Fibroblast of skin of right biceps (primary cell): ENCODE measurements around the gene KCTD11.
A peak's percentile ranks its signal among the peaks of the same experiment; 100 is the strongest.

ENCODE experiments used
- DNase-seq: peaks from one replicate; pipeline ENCODE4 v3.0.0-alpha.2; 2013

The KCTD11 gene

DNA sequence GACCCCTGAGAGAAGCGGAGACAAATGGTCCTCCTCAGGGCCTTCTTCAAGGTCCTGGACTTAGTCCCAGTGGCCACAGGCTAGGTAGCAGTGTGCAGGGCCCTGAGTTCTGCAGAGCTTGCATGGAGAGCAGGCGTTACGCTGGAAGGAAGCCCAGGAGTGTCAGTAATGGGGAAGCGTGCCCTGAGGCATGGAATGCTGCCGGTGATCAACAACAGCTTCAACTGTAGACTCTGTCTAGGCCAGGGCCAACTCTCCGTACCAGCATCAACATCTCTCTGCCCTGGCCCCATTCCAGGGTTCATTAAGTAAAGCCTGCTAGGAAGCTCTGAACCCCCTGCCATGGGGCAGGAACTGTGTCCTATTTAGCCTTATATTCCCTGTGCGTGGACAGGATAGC lies 28.4 kb downstream of the KCTD11 start:
- DNase-seq = peak; percentile 27

- no peak for DNase-seq
Measured at GRCh38 chr17:7380855-7381683, 29.1 kb downstream of the KCTD11 start, which contains the start of gene TNK1. Gene TNK1, plus strand, starts transcription at chr17:7381089. Its CDS starts 1,838 bp downstream, at chr17:7382927.

- no peak for DNase-seq
Measured at GRCh38 chr17:7382901-7383300, 30.9 kb downstream of the KCTD11 start.

- DNase-seq = no peak
Measured at GRCh38 chr17:7383371-7383741, 31.4 kb downstream of the KCTD11 start.

DNA sequence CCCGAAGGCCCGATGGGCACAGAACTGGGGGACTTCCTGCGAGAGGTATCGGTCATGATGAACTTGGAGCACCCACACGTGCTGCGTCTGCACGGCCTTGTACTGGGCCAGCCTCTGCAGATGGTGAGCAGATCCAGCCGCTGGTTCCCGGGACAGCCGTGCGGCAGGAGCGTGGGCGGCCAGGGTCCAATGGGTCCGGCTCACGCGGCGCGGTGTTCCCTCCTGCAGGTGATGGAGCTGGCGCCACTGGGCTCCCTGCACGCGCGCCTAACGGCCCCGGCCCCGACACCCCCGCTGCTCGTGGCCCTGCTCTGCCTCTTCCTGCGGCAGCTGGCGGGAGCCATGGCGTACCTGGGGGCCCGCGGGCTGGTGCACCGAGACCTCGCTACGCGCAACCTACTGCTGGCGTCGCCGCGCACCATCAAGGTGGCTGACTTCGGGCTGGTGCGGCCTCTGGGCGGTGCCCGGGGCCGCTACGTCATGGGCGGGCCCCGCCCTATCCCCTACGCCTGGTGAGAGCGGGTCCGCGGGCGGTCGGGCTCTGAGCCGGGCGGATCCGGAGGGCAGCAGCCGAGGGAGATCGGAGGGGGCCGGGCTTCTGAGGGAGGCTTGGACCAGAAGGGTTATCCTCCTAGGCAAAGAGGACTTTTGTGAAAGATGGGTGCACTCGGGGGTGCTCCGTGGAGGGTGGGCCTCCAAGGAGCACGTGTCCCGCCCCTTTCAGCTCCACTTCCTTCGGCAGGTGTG lies 32.0 kb downstream of the KCTD11 start:
- DNase-seq = peak; percentile 31

DNA sequence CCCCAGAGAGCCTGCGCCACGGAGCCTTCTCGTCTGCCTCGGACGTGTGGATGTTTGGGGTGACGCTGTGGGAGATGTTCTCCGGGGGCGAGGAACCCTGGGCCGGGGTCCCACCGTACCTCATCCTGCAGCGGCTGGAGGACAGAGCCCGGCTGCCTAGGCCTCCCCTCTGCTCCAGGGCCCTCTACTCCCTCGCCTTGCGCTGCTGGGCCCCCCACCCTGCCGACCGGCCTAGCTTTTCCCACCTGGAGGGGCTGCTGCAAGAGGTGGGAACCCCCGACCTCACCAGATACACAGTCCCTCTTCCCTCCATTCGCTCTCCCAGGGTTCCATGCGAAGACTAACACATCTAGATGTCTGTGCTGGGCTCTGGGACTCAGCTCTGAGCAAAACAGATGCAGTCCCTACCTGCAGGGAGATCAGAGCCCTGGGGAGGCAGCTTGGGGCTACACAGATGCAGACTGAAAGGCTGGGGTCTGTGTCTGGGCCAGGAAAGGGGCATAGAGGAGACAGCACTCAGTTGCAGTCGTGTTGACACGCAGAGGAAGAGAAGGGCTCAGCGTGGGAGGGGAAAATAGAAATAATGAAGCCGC lies 32.6 kb downstream of the KCTD11 start:
- DNase-seq = no peak

GRCh38 chr17:7388856-7389255 lies 36.9 kb downstream of the KCTD11 start:
- DNase-seq = no peak

DNA sequence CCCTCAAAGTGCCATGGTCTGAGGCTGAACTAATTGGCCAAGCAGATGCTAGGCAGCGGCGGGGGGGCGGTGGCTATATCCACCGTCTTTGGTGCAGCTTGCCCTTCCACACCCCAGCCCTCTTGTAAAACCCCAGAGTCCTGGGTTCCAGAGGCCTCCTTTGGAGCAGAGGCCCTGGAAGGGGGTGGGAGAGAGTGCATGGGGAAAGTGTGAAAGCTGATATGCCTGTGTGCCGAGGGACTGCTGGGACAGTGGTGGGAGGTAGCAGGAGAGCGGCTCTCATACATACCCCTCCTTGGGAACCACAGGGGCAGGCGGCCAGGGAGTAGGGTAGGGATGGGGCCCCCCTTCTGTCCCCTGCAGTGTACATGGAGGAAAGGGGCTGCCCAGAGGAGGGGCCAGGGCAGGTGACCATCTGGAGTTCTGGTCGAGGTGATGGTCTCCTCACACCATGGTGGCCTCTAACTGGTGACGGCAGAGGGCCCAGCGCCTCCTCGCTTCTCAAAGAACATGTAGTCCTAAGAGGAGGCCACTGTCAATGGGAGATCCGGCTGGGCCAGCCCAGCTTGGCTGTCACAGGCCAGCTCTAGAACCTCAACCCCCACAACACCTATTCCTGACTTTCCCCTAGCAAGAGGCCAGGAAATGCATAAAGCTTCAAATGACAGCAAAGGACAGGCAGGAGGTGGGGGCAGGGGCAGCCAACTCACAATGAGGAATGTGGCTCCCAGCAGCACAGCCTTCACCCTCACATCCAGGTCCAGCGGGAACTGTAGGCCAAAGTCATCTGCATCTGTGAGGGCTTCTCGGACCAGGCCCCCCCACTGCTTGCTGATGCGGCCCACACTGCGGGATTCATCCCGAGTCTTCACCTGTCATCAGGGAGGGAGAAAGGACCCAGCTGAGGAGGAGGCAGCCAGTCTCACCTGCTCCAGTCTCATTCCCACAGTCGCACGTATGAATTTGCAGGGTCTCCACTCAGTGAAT lies 38.3 kb downstream of the KCTD11 start:
- no peak for DNase-seq

DNA sequence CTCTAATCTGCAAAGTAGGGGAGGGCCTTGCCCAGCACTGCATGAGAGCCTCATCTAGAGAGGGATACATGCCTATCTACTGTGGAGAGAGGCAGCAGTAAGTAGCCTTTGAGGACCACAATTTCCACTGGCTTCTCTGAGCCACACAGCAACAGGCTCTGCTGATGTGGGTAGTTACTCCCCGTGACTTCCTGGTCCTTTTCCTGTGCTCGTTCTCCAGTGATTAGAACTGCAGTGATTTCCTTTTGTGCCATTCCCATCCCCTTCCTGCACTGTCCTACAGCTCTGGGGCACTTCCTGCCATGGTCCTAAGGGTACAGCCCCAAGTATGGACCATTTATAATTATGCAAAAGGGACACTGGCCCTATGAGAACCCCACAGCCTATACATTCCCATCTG lies 39.3 kb downstream of the KCTD11 start:
- DNase-seq = no peak

GRCh38 chr17:7392696-7393612 lies 41.0 kb downstream of the KCTD11 start:
- no peak for DNase-seq

- peak; percentile 22 for DNase-seq
Measured at GRCh38 chr17:7393613-7394451, 41.9 kb downstream of the KCTD11 start.

DNA sequence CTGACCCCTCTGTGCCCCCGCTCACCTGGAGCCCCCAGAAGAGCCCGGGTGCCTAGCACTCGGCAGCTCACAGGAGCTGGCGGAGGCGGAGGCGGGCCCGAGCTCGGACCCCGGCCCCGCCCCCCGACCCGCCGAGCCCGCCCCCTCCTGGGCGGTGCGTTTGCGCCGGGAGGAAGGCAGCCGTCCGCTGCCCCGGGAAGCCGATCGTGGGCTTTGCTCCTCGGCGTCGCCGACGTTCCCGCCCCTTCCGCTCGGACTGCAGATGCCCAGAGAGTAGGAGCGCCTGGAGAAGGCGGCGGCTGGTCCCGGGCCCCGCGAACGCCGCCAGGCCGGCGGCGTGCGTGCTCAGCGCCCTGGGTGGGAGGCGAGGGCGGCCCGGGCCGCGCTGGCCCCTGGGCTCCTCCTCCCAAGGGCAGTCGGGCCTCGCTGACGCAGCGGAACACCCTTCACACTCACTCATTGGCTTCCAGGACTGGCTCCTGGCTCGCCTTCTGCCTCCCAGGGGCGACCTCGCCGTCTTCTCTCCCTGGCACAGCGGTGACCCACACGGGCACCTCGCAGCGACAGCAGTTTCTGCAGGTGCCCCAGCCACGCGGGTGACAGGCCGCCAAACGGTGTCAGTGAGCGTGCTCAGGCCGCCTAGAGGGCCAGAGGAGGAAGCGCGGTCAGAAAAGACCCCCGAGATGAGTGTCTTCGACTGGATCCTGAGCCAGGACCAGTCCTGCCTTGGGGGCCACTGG lies 42.7 kb downstream of the KCTD11 start, which contains the start of gene PLSCR3:
Gene PLSCR3, minus strand, starts transcription at position 74 of the 740 bp plus-strand sequence. CDS start 415 bp downstream, outside the sequence.
- DNase-seq = peak; percentile 85

DNA sequence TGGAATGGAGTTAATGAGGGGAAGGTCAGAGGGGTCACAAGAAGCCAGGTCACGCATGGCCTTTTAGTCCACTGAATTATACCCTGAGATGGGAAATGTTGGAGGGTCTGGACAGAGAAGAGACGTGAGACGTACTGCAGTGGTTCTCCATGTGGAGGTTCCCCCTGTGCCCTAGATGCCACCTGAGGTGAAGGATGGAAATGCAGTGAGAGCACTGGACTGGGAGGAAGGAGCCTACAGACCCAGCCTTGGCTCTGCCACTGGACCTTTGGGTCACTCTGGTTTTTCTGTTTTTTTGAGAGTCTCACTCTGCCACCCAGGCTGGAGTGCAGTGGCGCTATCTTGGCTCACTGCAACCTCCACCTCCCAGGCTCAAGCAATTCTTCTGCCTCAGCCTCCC lies 44.2 kb downstream of the KCTD11 start:
- DNase-seq = no peak

DNA sequence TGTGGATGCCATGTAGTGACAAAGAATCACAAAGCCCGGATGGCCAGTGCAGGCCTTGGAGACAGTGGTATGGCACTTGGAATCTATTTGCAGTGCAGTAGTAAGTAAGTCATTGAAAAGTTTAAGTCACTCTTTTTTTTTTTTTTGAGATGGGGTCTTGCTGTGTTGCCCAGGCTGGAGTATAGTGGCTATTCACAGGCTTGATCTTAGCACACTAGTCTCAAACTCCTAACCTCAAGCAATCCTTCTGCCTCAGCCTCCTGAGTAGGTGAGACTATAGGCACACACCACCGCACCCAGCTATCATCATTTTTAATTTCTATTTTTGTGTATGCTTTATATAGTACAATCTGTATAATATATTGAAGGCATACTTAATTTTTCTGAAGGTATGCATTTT lies 46.6 kb downstream of the KCTD11 start:
- DNase-seq = no peak

DNA sequence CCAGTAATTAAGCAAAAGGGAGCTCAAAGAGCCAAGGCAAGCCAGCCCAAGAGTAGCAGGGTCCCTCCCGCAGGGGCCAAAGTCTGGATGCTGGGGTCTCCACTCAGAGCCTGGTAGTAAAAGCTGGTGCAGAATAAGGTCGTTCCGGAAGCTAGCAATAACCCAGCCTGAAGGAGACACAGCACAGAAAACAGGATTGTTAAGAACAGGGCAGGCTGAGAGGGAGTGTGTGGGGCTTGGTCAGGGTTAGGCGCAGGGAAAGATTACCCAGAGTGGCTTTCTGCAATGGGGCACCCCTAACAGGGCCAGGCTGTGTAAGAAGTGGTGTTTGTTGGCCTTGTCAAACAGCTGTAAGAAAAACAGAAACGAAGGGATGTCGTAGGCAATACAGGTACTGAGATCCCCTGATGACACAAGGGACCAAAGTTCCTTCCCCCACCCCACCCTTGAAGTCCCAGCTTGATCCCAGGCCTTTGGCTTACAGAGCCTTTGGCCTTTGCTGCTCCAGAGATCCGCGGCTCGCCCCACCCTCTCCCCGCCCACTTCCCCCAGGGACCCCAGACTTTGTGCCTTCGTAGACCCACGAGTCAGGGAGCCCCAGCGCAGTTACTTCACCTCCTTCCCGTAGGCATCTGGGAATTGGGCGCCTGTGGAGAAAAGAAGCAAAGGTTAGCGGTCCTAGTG lies 51.2 kb downstream of the KCTD11 start:
- DNase-seq = no peak

DNA sequence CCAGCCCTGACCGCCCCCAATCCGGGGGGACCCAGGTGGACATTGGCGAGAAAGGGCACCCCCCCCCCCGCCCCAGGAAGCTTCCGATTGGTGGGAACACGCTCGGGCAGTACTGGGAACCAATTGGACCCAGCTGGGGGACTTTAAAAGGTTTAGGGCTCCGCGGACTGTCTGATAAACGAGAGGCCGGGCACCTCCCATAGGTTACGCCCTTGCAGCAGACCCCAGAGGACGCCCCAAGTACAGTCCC lies 51.7 kb downstream of the KCTD11 start:
- no peak for DNase-seq

- DNase-seq = peak; percentile 100
Measured at GRCh38 chr17:7403977-7404736, 52.2 kb downstream of the KCTD11 start, which contains the start of gene TMEM256. Gene TMEM256, minus strand, starts transcription at chr17:7404097. Its CDS starts 13 bp downstream, at chr17:7404084.
